HCT116 (cell line): ENCODE results near the gene PPP1R3G. TPM values are rescaled to one million over a fixed set of nuclear protein-coding genes. Genes with fewer than 3 reads are reported as not detected.
A peak's percentile ranks its signal among the peaks of the same experiment; 100 is the strongest.

Experiments used
- ATAC-seq: fragments of 200-7000 bp; cut with Tn5 transposase; 2 replicates; pipeline ENCODE4 v1.9.1; 2020; ENCODE audit warnings: mild to moderate bottlenecking, moderate library complexity
- BruUV-seq: library from RNA; stranded (reverse); fragments of 400-500 nt; replicated peaks from 2 replicates; lab custom pipeline; 2021; lab: Mats Ljungman, UMichigan
- CTCF ChIA-PET: fragments of 300-600 bp; sonication (Branson Sonifier 250); formaldehyde crosslinking; loops from one replicate; lab custom pipeline; 2021; ENCODE audit warnings: antibody characterized with exemption; lab: Charles Lee
- POLR2A ChIA-PET: fragments of 300-600, 350-600 bp; sonication (Branson Sonifier 250); formaldehyde crosslinking; loops from one replicate; lab custom pipeline; 2021; ENCODE audit warnings: antibody characterized with exemption; lab: Charles Lee
- RAD21 ChIA-PET, 2 experiments: fragments of 300-600 bp; sonication (Branson Sonifier 250); formaldehyde crosslinking; loops; one replicate each; lab custom pipeline; 2023; ENCODE audit warnings: low total read pairs in 2 of 2; ENCODE audit not compliant: uncharacterized antibody in 2 of 2, unreplicated experiment in 2 of 2, low non-redundant PET in 1 of 2; lab: Charles Lee
- DNase-seq: peaks from one replicate; pipeline ENCODE4 v3.0.0-alpha.2; 2010; ENCODE audit warnings: low read depth, low spot score
- H2AFZ ChIP-seq: fragments of 200-600 bp; shearing (Covaris generic), sonication (generic); 2 replicates; pipeline ENCODE4 v1.6.1; 2017; ENCODE audit warnings: low read depth, mixed run types, mixed read lengths, antibody characterized with exemption, low read length; ENCODE audit not compliant: poor library complexity, severe bottlenecking
- H3K27ac ChIP-seq: 2 replicates; pipeline ENCODE4 v1.5.1; 2012; ENCODE audit warnings: low read depth, low read length
- H3K27me3 ChIP-seq: fragments of 200-600 bp; sonication (generic); 2 replicates; pipeline ENCODE4 v1.6.1; 2016; ENCODE audit warnings: mixed run types, low read length, mixed read lengths; ENCODE audit not compliant: insufficient read depth
- H3K36me3 ChIP-seq, 2 experiments: fragments of 200-500 bp in 1 of 2; fragments of 200-600 bp in 1 of 2; sonication (Bioruptor generic) in 1 of 2; sonication (generic) in 1 of 2; 2 replicates each; pipeline versions ENCODE4 v1.5.1 to v1.6.1; 2014 to 2016; ENCODE audit warnings: low read length in 2 of 2, inconsistent platforms in 1 of 2, mixed read lengths in 1 of 2, mixed run types in 1 of 2; ENCODE audit not compliant: insufficient read depth in 2 of 2, control insufficient read depth in 1 of 2
- H3K4me1 ChIP-seq, 2 experiments: fragments of 200-600 bp in 1 of 2; sonication (generic) in 1 of 2; 2 replicates each; pipeline versions ENCODE4 v1.5.1 to v1.6.1; 2012 to 2017; ENCODE audit warnings: low read length in 2 of 2, inconsistent platforms in 1 of 2, mild to moderate bottlenecking in 1 of 2, mixed read lengths in 1 of 2, mixed run types in 1 of 2, moderate library complexity in 1 of 2; ENCODE audit not compliant: insufficient read depth in 2 of 2, control insufficient read depth in 1 of 2
- H3K4me2 ChIP-seq: fragments of 200-600 bp; sonication (generic); 2 replicates; pipeline ENCODE4 v1.6.1; 2017; ENCODE audit warnings: mixed run types, low read length, mixed read lengths
- H3K4me3 ChIP-seq, 2 experiments: fragments of 200-600 bp in 1 of 2; sonication (generic) in 1 of 2; replicated peaks in 1 of 2; 2 replicates each; pipeline ENCODE4 v1.5.1; 2011 to 2016; ENCODE audit warnings: low read length in 2 of 2, control low read depth in 1 of 2, low read depth in 1 of 2, mild to moderate bottlenecking in 1 of 2, mixed read lengths in 1 of 2, mixed run types in 1 of 2
- H3K79me2 ChIP-seq: fragments of 200-600 bp; sonication (generic); 2 replicates; pipeline ENCODE4 v1.6.1; 2017; ENCODE audit warnings: mild to moderate bottlenecking, mixed run types, low read length, moderate library complexity, mixed read lengths; ENCODE audit not compliant: insufficient read depth
- H3K9ac ChIP-seq: fragments of 200-600 bp; sonication (generic); 2 replicates; pipeline ENCODE4 v1.6.1; 2016; ENCODE audit warnings: low read length, mixed read lengths
- H3K9me2 ChIP-seq: fragments of 200-600 bp; sonication (generic), shearing (Covaris generic); 2 replicates; pipeline ENCODE4 v1.6.1; 2017; ENCODE audit warnings: mixed run types, mild to moderate bottlenecking, moderate library complexity; ENCODE audit not compliant: insufficient read depth
- H3K9me3 ChIP-seq, 2 experiments: fragments of 200-500 bp in 1 of 2; fragments of 200-600 bp in 1 of 2; sonication (Bioruptor generic) in 1 of 2; sonication (generic) in 1 of 2; 2 replicates each; pipeline ENCODE4 v1.6.1; 2014 to 2017; ENCODE audit warnings: low read length in 2 of 2, mixed read lengths in 2 of 2, inconsistent platforms in 1 of 2, low read depth in 1 of 2, mild to moderate bottlenecking in 1 of 2, mixed run types in 1 of 2, moderate library complexity in 1 of 2; ENCODE audit not compliant: control insufficient read depth in 1 of 2, insufficient read depth in 1 of 2
- H4K20me1 ChIP-seq: fragments of 200-600 bp; sonication (generic), shearing (Covaris generic); 2 replicates; pipeline ENCODE4 v1.6.1; 2017; ENCODE audit warnings: mixed run types, mild to moderate bottlenecking, moderate library complexity; ENCODE audit not compliant: insufficient read depth
- EZH2 ChIP-seq: fragments of 200-600 bp; sonication (generic); IDR thresholded peaks from 2 replicates; pipeline ENCODE4 v1.6.1; 2017; ENCODE audit warnings: antibody characterized with exemption, mixed run types
- MAX ChIP-seq: IDR thresholded peaks from 2 replicates; pipeline ENCODE4 v1.6.1; 2012
- RAD21 ChIP-seq: IDR thresholded peaks from 2 replicates; pipeline ENCODE4 v1.6.1; 2012; ENCODE audit warnings: low read depth, mild to moderate bottlenecking
- SRF ChIP-seq: IDR thresholded peaks from 2 replicates; pipeline ENCODE4 v1.6.1; 2012; ENCODE audit warnings: low read depth
- YY1 ChIP-seq: IDR thresholded peaks from 2 replicates; pipeline ENCODE4 v1.6.1; 2011; ENCODE audit warnings: low read length, low read depth, moderate library complexity, mild to moderate bottlenecking; ENCODE audit not compliant: insufficient replicate concordance; ENCODE audit errors: extremely low read depth
- ZFX ChIP-seq: fragments of 450-650 bp; IDR thresholded peaks from 2 replicates; pipeline ENCODE4 v1.6.1; 2017
- intact Hi-C: fragments of 100-400 bp; cut with micrococcal nuclease; formaldehyde crosslinking; loops from 2 replicates; pipeline ENCODE4 v1.10.0; 2022
- total RNA-seq: library from RNA; stranded (reverse); gene quantifications from one replicate; pipeline ENCODE4 v1.2.1, GENCODE V29; 2021; ENCODE audit not compliant: unreplicated experiment
- TF ChIP-seq, protein P1 (sequence below), 3 experiments: fragments of 200-600 bp in 1 of 3; sonication (generic) in 1 of 3; IDR thresholded peaks in 2 of 3; conservative IDR thresholded peaks in 1 of 3; 2 replicates each; pipeline ENCODE4 v1.5.1; 2012 to 2017; ENCODE audit warnings: low read depth in 2 of 3, low read length in 2 of 3, antibody characterized with exemption in 1 of 3, borderline replicate concordance in 1 of 3, control low read depth in 1 of 3, mild to moderate bottlenecking in 1 of 3, mixed read lengths in 1 of 3, mixed run types in 1 of 3, moderate library complexity in 1 of 3; ENCODE audit not compliant: insufficient read depth in 1 of 3

Gene PPP1R3G
- total RNA-seq, 1 experiment from 2014 or later: 0.27 TPM

DNA sequence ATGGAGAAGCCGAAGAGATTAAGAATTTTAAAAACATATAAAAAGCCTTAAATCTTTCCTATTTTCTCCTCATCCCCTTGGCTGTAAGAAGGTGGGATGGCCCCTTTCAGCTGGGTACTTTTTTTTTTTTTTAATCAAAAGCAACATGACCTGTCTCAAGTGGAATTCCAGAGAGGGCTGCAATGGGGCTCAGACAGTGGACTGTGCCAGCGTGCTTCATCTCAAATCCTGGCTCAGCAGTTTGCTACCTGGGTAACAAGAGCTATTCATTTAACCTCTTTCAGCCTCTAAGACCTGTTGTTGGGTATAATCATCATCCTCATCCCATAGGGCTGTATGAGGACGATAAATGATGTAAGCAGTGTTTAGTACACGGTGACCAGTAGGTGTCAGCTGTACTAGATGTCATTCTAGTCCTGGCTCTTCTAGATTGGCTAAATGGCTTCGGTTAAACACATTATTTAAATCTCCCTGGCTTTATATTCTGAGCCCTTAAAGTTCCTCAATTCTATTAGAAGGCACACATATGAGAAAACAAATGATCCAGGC lies 6.9 kb upstream of the PPP1R3G start:
- BruUV-seq: no TSS peak
- peak; percentile 95 for ATAC-seq
- no peaks in the 10 kb centered on the region for H3K9me3 ChIP-seq
- no peaks in the 10 kb centered on the region for H3K36me3 ChIP-seq
- DNase-seq: peak; percentile 34
- intact Hi-C loops: no loop called here
- no peak overlapping the region for H3K9ac ChIP-seq
- TF ChIP-seq MAX (no peak), EZH2 (no peak), SRF (no peak), RAD21 (peak; percentile 33; the same call in 1 of the 2 replicates), YY1 (no peak)
- TF ChIP-seq, protein P1, sequence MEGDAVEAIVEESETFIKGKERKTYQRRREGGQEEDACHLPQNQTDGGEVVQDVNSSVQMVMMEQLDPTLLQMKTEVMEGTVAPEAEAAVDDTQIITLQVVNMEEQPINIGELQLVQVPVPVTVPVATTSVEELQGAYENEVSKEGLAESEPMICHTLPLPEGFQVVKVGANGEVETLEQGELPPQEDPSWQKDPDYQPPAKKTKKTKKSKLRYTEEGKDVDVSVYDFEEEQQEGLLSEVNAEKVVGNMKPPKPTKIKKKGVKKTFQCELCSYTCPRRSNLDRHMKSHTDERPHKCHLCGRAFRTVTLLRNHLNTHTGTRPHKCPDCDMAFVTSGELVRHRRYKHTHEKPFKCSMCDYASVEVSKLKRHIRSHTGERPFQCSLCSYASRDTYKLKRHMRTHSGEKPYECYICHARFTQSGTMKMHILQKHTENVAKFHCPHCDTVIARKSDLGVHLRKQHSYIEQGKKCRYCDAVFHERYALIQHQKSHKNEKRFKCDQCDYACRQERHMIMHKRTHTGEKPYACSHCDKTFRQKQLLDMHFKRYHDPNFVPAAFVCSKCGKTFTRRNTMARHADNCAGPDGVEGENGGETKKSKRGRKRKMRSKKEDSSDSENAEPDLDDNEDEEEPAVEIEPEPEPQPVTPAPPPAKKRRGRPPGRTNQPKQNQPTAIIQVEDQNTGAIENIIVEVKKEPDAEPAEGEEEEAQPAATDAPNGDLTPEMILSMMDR (IDR thresholded peaks at IDR 0.05 in 2 of 3, conservative IDR thresholded peaks at IDR 0.05 in 1 of 3; ENCODE audit: borderline replicate concordance in 1 of 3, insufficient read depth in 1 of 3, low read depth in 2 of 3, low read length in 2 of 3): peak in 2 of 3 experiments; percentile 21 to 40; a peak in 2 of 6 replicates
- no peaks in the 10 kb centered on the region for H4K20me1 ChIP-seq
- H3K4me3 ChIP-seq: no peak overlapping the region
- POLR2A ChIA-PET: no interaction called here
- CTCF ChIA-PET: interaction anchor here (0.8 kb wide), 1 partner anchor 27 kb away, joined by 3 read pairs; no protein-coding TSS in a partner anchor
- no peaks in the 10 kb centered on the region for H3K79me2 ChIP-seq
- no peaks in the 10 kb centered on the region for H3K27me3 ChIP-seq
- H3K4me2 ChIP-seq: no peak overlapping the region
- H3K4me1 ChIP-seq: peaks cover 0 to 16% of the 10 kb centered on the region in 2 experiments; a peak in 2 of 4 replicates
- H3K27ac ChIP-seq: no peak overlapping the region
- H2AFZ ChIP-seq: no peak overlapping the region
- no peaks in the 10 kb centered on the region for H3K9me2 ChIP-seq
- RAD21 ChIA-PET: no interaction called here

DNA sequence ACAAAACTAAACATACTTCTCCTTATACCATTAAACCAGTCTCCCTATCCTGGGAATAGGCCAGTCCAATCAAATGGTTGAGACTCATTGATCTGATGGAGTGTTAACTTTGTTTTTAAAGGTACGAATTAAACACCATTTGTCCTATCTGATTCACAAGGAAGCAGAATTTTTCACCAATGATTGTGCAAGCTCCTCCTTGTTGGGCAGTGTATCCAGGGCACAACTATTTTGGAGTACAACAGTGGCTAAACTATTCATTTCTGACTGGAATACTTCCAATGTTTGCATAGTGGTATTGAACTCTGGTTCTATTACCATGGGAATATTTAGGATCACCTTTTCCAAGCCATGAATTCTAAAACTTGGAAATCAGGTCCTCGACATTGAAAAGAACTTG lies 5.4 kb upstream of the PPP1R3G start:
- no peak for TF ChIP-seq ZFX
- no peak for TF ChIP-seq EZH2
- no peak for TF ChIP-seq RAD21
- TF ChIP-seq MAX: no peak
- H3K27me3 ChIP-seq: no peaks in the 10 kb centered on the region
- ChIA-PET POLR2A (no interaction called here), RAD21 (no interaction called here), CTCF (no interaction called here)
- H4K20me1 ChIP-seq: no peaks in the 10 kb centered on the region
- H3K9ac ChIP-seq: no peak overlapping the region
- H3K4me2 ChIP-seq: no peak overlapping the region
- no peaks in the 10 kb centered on the region for H3K79me2 ChIP-seq
- no peaks in the 10 kb centered on the region for H3K9me2 ChIP-seq
- H3K9me3 ChIP-seq: no peaks in the 10 kb centered on the region
- peaks cover 2 to 28% of the 10 kb centered on the region in 2 experiments; a peak in 2 of 4 replicates for H3K4me1 ChIP-seq
- H3K36me3 ChIP-seq: no peaks in the 10 kb centered on the region
- intact Hi-C loops: no loop called here
- no peak overlapping the region for H3K27ac ChIP-seq
- BruUV-seq: no TSS peak
- no peak for DNase-seq
- H2AFZ ChIP-seq: no peak overlapping the region
- no peak for ATAC-seq
- H3K4me3 ChIP-seq: no peak overlapping the region
